ENCODE data around the gene CHN2.

Gene CHN2

GRCh38 chr7:29364661-29365060, 170.1 kb downstream of the CHN2 start:
- no peak for DNase-seq (ENCODE audit: low read depth)

- no peak for DNase-seq (ENCODE audit: low read depth)
These were observed 170.8 kb downstream of the CHN2 start for GRCh38 chr7:29365423-29365822.

GRCh38 chr7:29367784-29368183, 173.2 kb downstream of the CHN2 start:
- no peak for DNase-seq (ENCODE audit: low read depth)

- no peak for DNase-seq (ENCODE audit: low read depth)
These were observed 175.4 kb downstream of the CHN2 start for GRCh38 chr7:29369909-29370488.

GRCh38 chr7:29370531-29371314, 176.1 kb downstream of the CHN2 start:
- no peak for DNase-seq (ENCODE audit: low read depth)

- DNase-seq (ENCODE audit: low read depth), result no peak
These were observed 176.9 kb downstream of the CHN2 start for GRCh38 chr7:29371472-29371871.

GRCh38 chr7:29372351-29373090, 177.9 kb downstream of the CHN2 start:
- DNase-seq (ENCODE audit: low read depth), result no peak

- DNase-seq (ENCODE audit: low read depth), result peak; percentile 2
These were observed 181.3 kb downstream of the CHN2 start for GRCh38 chr7:29375641-29376562.

GRCh38 chr7:29377718-29378117, 183.1 kb downstream of the CHN2 start:
- no peak for DNase-seq (ENCODE audit: low read depth)

- DNase-seq (ENCODE audit: low read depth), result no peak
These were observed 185.0 kb downstream of the CHN2 start for GRCh38 chr7:29379551-29379950.

- DNase-seq (ENCODE audit: low read depth), result no peak
These were observed 186.9 kb downstream of the CHN2 start for GRCh38 chr7:29381206-29382094.

GRCh38 chr7:29384277-29384676, 189.7 kb downstream of the CHN2 start:
- no peak for DNase-seq (ENCODE audit: low read depth)

GRCh38 chr7:29385214-29385814, 190.7 kb downstream of the CHN2 start:
- no peak for DNase-seq (ENCODE audit: low read depth)

- no peak for DNase-seq (ENCODE audit: low read depth)
These were observed 191.7 kb downstream of the CHN2 start for GRCh38 chr7:29386196-29386765.

GRCh38 chr7:29391262-29391661, 196.7 kb downstream of the CHN2 start:
- DNase-seq (ENCODE audit: low read depth), result no peak

- DNase-seq (ENCODE audit: low read depth), result no peak
These were observed 199.7 kb downstream of the CHN2 start for GRCh38 chr7:29394321-29394720.

GRCh38 chr7:29396563-29396962, 202.0 kb downstream of the CHN2 start:
- DNase-seq (ENCODE audit: low read depth), result no peak

GRCh38 chr7:29397398-29397797, 202.8 kb downstream of the CHN2 start:
- no peak for DNase-seq (ENCODE audit: low read depth)

GRCh38 chr7:29398011-29398410, 203.4 kb downstream of the CHN2 start:
- DNase-seq (ENCODE audit: low read depth), result no peak

- no peak for DNase-seq (ENCODE audit: low read depth)
These were observed 205.9 kb downstream of the CHN2 start for GRCh38 chr7:29400437-29400836.

Measured in ELR (cell line).